Germinal center (tissue), 1 donor: Measurements from ENCODE around the gene OTUB1.

Source experiments
- DNase-seq: peaks from one replicate; pipeline ENCODE4 v3.0.0; 2012; ENCODE audit warnings: mixed read lengths, low spot score

Gene OTUB1

DNA sequence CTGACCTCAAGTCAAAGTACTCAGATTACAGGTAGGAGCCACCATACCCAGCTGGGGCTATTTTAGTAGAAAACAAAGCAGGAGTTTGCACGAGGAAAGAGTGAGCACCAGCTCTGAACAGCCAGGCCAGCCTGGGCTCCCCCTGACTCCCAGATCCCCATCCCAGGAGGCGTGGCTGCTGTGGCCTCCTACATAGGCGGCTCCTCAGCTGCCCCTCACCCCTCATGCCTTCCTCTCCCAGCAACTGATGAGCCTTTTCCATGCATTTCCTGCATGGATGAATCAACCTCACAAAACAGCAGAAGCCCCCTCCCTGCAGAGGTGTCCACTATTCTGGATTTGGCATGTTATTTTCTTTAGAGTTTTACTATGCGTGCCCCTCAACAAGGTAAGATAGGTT is 39.0 kb downstream of the OTUB1 start:
- DNase-seq = no peak

DNA sequence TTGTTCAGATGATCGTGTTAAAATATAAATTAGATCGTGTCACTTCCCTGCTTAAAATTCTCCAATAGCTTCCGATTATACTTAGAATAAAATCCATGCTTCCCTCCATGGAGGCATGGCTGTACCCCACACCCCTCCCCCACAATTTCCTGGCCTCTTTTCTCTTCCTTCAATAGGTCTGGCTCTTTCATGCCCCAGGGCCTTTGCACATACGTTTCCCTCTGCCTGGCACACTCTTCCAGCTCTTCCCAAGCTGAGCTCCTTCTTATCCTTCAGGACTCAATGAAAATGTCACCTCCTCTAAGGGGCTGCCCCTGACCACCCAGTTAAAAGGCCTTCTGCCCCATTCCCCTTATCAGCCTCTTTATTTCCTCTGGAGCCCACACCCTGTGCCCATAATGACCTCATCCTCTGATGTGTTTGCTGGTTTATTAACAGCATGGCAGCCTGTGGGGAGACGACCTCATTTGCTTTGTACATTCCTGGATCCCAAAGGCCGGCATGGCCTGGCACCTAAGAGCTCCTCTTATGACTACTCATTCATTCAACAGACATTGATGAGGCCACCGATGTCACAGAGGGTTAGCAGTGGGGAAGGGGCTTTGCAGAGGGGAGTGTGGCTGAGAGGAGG is 40.5 kb downstream of the OTUB1 start:
- DNase-seq = no peak

DNA sequence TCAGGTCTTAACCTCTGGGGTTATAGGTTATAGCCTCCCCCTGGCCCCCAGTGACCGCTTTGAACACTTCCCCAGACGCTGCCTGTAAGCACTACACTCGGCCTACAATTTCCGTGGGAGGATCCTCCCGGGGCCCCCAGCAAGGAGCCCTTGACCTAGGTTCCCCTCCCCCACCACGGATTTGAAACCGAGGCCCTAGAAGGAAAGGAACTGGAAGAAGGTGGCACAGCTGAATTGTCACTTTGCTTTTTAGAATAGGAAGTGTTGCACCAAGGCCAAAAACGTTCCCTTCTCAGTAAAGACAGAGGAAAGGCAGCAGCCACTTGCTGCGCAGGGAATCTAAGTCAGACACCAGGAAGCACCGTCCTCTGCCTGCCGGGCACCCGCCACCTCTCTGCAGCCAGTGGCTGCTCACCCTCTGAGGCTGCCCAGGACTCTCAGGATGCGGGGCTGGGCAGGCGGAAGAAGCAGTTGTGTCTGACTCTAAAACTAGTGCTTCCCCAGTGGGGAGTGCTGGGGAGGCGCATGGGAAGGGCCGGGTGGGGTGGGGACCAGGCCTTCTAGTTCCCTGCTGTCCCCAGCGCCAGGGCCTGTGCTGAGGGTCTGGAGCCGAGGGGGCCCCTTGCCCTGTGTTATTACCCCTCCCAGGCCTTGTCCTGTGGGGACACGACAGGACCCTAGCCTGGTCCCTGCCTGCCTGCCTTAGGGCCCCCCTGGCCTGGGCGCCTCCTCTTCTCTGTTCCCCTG is 41.6 kb downstream of the OTUB1 start:
- no peak for DNase-seq

DNA sequence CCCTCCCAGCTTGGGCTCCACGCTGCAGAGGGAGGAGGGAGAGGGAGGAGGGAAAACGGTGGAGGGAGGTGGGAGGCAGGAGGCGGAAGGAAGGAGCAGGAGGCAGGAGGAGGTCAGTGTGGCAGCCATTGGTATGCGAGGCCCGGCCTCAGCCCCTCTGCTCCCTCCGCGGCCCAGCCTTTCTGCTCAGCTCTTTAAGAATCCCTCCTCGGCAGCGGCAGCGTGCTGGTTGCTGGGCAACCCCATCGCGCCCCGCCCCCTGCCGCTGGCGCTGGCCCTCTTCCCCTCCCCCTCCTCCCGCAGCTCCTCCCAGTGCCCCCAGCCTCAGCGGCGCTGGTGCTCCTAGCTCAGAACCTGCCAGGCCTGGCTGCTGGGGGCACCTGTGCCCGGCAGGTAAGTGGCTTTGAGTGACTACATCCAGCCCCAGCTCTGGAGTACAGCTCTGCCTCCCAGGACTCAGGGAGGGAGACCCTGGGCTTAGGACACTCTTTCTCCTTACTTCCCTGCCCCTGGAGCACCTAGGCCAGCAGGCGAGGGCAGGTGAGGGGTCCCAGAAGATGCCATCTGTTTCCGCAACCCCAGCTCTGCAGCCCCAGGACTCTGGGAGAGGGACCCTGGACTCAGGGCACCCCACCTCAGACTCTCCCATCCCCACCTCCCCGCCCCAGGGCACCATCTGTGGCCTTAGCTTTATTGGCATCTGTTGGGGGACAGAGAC is 42.3 kb downstream of the OTUB1 start:
- no peak for DNase-seq

DNA sequence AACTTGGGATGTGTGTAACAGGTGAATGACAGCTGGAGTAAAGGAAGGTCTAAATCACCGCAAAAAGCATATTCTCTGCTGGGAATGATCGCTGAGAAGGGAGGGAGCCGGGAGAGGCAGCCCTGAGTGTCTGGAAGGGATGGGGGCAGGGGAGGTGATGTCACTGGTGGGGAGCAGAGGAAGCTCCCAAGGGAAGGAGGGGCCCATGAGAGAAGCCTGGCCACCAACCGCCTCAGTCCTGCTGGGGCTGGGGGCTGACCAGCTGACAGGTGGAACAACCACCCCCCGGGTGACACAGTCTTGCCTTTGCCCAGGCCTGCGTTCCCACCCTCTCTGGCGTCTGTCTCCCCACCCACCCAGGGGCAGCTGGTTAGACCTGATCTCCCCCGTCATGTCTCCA is 43.5 kb downstream of the OTUB1 start:
- no peak for DNase-seq

DNA sequence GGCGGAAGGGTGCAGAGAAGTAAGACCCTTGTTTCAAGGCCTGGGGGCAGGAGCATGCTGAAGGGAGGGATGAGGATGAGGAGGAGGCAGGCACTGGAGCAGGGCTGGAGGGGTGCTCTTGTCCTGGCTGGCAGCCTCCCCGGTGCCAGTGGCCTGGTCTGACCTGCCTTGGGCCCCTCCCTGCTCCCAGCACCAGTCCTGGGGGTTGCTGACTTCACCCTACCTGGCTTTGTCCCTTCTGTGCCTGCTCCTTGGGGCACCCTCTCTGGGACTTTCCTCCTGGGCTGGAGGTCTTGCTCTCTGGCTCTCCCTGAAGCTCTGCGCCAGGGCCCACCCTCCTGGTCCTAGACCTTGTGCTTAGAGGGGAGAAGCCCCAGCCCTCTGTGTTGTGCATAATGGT is 44.8 kb downstream of the OTUB1 start:
- DNase-seq = no peak

DNA sequence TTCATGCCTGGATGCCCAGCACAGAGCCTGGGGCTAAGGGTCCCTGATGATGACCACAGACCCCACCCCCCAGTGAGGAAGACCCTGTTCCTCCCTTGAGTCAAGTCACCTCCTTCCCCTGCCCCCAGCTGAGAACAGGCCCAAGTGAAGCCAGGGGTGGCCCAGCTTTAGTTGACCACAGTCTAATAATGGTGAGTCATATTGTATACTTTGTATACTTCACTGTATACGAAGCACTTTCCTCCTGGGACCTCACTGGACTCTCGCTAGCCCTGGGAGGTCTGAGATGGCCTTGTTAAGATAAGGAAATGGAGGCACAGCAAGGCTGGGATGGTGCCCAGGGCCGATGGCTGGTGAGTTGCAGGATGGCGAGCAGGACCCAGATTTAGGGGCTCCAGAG is 45.8 kb downstream of the OTUB1 start:
- no peak for DNase-seq

DNA sequence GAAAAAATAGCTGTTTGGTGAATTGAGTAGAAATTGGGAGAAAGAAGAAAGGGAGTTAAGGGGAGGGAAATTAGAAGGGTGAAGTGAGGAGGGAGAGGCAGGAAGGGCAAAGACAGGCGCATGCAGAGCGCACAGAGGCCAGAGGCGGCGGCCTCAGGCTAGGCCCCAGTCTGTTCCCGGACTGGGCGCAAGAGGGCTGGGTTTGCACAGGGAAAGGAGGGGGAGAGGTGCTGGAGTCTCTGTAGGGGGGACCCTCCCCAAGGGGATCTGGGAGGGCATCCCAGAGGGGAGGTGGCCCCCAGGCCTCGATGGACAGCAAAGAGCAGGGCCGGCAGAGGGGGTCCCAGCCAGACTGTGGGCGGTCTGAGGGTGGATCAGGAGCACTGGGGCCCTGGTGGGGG is 48.2 kb downstream of the OTUB1 start:
- no peak for DNase-seq

DNA sequence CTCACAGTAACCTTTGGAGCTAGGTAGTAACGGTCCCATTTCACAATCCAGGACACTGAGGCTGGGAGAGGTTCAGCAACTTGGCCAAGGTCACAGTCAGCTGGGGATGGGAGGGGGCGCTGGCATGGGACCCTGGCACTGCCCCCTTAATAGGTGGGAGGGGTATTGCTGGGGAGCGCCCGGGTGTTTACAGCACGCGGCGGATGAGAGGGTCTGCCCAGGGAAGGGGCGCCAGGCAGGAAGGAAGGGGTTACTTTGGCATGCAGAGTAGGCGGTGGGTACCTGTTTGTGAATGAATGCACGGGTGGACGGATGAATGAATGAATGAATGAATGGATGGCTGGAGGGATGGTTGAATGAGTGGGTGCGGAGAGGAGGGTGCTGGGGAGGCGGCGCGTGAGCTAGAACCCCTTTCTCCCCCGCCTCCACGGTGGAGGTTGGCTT is 48.9 kb downstream of the OTUB1 start:
- no peak for DNase-seq

DNA sequence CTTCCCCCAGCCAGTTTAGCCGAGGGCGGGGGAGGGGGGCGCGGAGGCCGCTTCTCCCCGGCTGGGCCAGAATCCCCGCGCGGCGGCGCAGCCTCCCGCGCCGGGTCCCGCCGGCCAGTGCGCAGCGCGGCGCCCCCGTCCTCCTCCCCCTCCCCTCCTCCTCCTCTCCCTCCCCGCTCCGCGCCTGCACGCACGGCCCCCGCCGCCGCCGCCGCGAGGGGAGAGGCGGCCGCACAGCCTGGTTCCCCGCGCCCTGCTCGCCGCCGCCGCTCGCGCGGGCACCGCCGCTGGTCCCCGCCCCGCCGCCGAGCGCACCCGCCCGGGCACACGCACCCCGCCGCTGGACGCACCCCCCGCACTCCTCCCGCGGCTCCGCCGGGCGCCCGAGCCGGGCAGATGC is 49.3 kb downstream of the OTUB1 start, which contains the start of gene FLRT1:
Gene FLRT1, plus strand, starts transcription at position 356 of the 400 bp plus-strand sequence. CDS start 80,337 bp downstream, outside the sequence.
- DNase-seq = no peak

DNA sequence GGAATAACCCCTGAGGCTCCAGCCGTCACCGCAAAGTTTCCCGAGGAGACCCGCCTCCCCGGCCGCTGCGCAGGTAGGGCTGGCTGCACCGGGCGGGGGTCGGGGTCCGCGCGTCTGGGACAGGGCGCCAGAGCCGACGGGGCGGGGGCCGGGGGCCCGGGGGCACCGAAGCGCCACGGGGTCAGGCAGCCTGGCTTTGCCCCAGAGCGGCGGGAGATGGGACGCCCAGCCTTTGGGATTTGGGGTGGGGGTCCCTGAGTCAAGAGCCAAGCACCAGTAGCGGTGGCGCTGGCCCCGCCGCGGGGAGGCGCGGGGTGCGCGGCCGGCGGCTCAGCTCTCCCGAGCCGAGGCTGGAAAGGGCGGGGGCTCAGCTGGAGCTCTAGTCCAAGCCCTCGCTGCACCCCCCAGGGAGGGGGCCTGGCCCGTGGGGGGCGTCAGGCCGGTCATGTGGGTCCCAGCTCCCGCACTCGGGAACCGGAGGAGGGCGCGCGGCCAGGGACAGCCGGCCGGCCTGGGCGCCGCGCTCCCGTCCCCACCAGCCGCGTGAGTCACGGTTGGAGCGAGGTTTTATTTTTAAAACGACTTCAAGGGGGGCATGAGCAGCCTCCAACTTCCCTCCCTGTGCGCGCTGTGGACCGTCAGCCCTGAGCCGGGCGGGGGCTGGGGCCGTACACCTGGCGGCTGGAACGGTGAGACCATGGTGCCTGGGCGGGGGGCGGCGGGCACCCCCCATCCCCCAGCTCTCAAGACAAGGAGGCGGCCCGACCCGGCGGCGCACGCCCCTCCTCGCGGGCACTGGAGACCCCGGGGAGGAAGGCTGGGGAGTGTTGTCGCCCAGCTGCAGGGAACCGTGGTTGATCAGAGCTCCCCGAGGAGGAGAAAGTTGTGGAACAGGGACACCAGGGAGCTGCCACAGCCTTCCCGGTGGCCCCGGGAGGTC is 50.1 kb downstream of the OTUB1 start:
- no peak for DNase-seq

DNA sequence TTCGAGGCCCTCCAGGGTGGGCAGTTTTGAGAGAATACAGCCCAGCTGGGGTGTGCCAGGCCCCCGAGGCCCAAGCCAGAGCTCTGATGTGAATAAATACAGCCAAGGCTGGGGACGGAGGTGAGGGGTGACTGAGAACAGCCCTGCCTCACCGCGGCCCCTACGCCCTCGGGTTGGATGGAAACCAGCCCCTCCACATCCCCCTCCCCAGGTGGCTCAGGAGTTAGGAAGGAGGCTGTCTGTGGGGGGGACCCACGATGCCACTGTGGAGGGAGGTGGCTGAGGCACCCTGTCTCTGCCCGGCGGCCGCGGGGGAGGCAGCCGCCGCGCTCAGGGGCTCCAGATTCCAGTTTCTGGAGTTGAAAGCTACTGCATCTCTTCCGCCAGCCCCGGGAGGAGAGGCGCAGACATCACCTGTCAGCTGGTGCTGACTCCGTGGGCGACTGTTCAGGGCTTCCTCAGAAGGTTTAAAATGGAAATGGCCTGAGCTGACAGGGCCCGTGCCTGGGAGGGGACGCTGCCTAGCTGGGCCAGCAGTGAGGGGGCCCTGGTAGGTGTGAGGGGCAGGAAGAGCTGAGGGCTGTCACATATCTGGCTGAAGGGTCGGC is 50.9 kb downstream of the OTUB1 start:
- no peak for DNase-seq

DNA sequence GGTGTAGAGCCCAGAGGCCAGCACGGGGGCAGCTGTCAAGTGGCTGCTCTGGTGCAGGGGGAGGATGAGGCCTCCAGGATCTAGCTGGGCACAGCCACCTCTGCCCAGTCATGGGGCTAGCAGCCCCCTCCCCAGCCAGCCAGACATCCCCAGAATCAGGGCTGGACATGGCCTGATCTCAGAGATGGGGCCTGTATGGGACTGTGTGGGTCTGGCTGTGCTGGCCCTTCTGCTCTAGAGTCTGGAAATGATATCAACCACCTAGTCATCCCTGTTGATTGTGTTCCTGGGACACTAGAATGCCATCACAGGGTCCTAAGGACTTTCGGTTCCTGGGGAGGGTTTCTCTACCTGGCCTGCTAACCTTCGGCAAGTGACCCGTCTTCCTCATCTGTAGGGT is 52.3 kb downstream of the OTUB1 start:
- DNase-seq = no peak

DNA sequence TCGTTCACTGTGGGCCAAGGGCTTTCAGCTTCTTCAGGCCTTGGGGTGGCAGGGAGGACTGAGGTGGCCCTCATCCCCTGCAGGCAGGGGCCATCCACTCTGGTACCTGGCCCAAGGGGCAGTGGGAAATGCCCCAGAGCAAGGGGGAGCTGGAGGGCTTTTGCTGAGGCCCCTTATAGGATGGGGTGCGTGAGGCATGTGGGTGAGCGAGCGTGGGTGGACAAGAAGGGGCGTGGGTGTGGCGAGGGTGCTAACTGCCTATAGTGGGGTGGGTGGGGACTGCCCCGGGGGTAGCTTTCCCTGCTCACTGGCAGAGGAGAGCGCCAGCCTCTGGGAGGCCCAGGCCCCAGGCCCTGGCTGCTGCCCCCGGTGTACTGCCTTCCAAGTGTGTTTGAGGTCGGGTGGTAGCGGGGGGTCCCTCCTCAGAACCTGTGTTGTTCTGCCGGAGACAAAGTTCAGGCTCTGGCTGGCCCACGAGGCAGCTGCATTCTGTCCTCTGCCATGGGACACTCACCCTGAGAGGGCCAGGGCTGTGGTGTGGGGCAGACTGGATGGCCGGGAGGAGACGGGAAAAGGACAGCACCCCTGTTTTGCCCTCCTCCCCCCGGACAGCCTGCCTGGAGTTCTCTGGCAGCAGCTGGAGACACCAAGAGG is 52.9 kb downstream of the OTUB1 start:
- no peak for DNase-seq

DNA sequence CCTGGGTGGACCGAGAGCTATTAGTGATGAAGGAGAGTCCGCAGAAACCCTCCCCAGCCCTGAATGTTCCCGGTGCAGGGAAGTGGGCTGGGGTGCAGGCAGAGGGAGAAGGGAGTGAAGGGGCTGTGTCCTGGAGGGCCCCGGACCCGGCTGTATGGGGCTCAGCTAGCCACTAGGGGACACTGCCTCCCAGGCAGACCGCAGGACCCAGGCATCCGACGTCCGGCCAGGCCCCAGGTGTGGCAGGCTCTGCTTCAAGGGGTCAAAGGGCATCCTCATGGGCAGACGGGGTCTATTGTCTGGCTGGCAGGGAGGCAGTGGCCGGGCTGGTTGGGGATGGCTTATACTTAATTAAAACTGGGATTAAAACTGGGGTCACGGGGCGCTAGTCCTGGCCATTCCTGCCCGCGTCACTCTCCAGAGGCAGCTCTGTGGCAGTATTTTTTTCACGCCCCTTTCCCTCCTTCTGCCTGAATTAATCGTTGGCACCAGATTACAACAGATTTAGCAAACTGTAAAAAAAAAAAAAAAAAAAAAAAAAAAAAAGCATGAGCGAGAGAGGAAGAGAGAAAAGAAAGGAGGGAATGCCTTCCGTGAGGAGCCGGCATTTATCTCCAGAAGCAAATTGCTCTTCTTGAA is 54.6 kb downstream of the OTUB1 start:
- no peak for DNase-seq

DNA sequence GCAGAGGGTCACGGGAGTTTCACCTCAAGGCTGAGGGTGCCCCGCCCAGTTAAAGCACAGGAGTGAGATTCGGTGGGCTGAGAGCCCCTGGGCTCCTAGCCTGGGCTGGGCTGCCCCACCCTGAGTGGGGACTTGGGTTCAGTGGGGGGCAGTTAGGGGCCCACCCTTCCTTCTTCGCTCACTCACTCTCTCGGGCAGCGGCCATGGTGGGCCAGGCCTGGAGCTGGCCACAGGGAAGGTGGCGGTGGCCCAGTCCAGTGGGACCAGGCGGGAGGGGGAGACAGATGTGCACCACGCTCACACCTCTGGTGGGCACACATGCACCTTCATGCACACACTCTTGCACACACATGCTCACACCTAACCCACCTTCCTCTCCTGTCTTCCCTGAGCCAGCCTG is 55.6 kb downstream of the OTUB1 start:
- no peak for DNase-seq

DNA sequence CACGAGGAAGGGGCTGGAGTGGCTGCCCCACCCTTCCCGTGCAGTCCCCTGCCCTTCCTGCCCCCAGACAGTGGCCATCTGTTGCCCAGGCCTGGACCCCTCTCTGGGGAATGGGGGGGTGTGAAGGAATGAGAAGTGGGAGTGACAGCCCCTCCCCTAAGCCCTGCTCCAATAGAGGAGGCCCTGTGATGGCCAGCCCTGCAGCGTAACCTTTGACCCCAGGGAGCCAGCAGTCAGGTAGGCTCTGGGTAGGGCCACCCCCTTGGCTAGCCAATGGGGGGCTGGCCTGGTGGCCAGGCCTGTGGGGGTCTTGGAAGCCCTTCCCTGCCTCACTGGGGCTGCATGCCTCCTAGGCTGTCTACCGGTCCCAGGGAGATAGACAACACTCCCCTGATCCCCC is 56.1 kb downstream of the OTUB1 start:
- no peak for DNase-seq

DNA sequence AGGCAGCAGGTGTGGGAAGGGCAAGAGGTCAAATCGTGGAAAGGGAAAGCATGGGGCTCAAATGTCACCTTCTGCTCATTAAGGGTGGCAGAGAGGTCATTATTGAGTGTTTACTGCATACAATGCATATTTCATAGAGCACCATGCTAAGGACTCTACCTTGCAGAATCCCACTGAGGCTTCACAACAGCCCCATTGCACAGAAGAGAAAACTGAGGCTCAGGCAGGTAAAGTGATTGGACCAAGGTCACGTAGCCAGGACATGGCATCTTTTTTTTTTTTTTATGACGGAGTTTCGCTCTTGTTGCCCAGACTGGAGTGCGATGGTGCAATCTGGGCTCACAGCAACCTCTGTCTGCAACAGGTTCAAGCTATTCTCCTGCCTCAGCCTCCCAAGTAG is 57.3 kb downstream of the OTUB1 start:
- DNase-seq = no peak

DNA sequence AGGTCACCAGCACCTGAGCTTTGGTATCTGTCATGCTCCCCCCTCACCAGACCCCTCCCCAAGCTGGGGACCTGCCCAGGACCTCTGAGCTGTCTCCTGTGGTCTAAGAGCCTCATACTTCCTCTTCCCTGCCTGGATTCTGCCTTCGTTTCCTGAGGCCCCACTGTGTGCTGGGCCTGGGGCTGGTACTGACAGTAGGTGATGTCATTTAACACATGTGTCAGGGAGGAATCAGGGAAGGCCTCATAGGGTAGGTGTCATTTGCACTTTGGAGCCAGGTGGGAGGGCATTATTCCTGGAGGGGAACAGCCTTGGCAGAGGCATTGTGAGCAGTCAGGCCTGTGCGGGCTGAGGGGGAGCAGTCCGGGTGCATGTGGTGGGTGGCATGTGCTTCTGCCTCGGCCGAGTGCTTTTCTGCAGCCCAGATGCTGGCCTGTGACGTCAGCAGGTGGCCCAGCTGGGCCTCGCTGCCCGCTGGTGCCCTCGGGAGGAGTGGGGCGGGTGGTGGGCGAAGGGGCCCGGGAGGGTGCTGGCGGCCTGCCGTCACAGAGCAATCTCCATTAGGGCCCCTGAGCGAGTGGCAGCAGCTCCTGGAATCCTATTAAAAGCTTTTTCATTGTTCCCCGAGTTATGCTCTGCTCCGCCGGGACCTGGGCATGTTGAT is 58.6 kb downstream of the OTUB1 start:
- no peak for DNase-seq

DNA sequence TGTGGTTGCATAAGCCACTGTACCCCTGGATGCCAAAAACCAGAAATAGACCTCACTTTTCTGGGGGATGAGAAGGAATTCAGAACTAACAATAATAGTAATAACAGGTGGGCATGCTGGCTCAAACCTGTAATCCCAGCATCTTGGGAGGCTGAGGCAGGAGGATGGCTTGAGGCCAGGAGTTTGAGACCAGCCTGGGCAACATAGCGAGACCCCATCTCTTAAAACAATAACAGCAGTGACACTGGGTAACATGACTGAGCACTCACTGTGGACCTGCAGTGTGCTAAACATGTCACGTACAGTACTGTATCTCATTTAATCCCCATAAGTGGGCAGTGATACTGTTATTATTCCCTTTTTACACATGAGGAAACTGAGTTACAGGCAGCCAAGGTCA is 59.5 kb downstream of the OTUB1 start:
- DNase-seq = no peak
